Measurements from ENCODE around the gene HEXIM2. TPM values are rescaled to one million over a fixed set of nuclear protein-coding genes. Genes with fewer than 3 reads are reported as not detected.
A peak's percentile ranks its signal among the peaks of the same experiment; 100 is the strongest.

HEXIM2 gene
- total and polyA plus RNA-seq, 2 of the 13 experiments (the other 11 are each of a cell fraction or from before 2014, with no cell fraction given) = 27.1 to 32.4 TPM

DNA sequence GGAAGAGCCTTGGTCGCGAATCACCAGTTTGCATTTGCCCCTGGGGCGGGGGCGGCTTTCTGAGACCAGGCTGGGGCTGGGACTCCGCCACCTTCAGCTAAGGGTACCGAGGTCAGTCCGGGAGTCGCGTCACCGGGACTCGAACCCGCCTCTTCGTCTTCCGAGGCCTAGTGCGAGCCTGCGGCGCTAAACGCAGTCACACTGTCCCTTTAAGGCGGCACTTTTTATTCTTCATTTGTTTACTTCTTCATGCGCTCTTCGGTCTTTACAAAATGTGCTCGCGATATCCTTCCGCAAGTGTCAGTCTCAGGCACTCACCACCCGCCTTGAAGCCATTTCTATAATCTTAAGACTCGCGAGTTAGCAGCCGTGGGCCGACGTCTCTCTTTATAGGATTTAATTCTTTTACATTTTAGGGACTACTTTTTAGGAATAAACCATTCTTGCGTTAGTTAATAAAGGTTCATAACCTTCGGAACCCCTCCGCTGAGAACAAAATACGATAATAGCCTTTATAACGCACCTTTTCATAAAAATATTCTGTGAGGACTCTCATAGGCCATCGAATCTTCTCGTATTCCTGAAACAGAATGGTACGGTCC, 14.0 kb upstream of the HEXIM2 start (continued):
- TF ChIP-seq NCOA1 (CRISPR knock-in tag; IDR thresholded peaks at IDR 0.05) (no peak), HOXA5 (CRISPR knock-in tag; IDR thresholded peaks at IDR 0.05) (peak; percentile 39; the same call in 1 of the 2 replicates), RNF2 (conservative IDR thresholded peaks at IDR 0.05; ENCODE audit: low read depth) (no peak), ZNF710 (CRISPR knock-in tag; IDR thresholded peaks at IDR 0.05; ENCODE audit: borderline replicate concordance) (no peak), ZNF263 (CRISPR knock-in tag; IDR thresholded peaks at IDR 0.05) (no peak), DMAP1 (CRISPR knock-in tag; IDR thresholded peaks at IDR 0.05) (peak; percentile 90), ZNF567 (CRISPR knock-in tag; IDR thresholded peaks at IDR 0.05; ENCODE audit: borderline replicate concordance) (no peak; the same call in 1 of the 2 replicates), ZNF713 (CRISPR knock-in tag; IDR thresholded peaks at IDR 0.05) (no peak), CBX1 (IDR thresholded peaks at IDR 0.05; ENCODE audit: low read depth) (peak; percentile 50), ZNF841 (CRISPR knock-in tag; IDR thresholded peaks at IDR 0.05; ENCODE audit: borderline replicate concordance) (no peak), KDM1A (CRISPR knock-in tag; IDR thresholded peaks at IDR 0.05) (peak; percentile 35), ZNF33A (CRISPR knock-in tag; IDR thresholded peaks at IDR 0.05; ENCODE audit: borderline replicate concordance) (0 out of 2 replicates have a peak, but pooled peaks have one; percentile 46), TEAD3 (CRISPR knock-in tag; optimal IDR thresholded peaks at IDR 0.05; ENCODE audit: borderline replicate concordance) (no peak), ZNF292 (CRISPR knock-in tag; IDR thresholded peaks at IDR 0.05; ENCODE audit: borderline replicate concordance, low read depth) (no peak), ZNF451 (CRISPR knock-in tag; IDR thresholded peaks at IDR 0.05) (peak; percentile 73; the same call in 1 of the 2 replicates), CREB3 (CRISPR knock-in tag; IDR thresholded peaks at IDR 0.05) (peak; percentile 53; the same call in 1 of the 2 replicates), ATM (IDR thresholded peaks at IDR 0.05; ENCODE audit: borderline replicate concordance) (no peak)
- TF ChIP-seq, protein P1, sequence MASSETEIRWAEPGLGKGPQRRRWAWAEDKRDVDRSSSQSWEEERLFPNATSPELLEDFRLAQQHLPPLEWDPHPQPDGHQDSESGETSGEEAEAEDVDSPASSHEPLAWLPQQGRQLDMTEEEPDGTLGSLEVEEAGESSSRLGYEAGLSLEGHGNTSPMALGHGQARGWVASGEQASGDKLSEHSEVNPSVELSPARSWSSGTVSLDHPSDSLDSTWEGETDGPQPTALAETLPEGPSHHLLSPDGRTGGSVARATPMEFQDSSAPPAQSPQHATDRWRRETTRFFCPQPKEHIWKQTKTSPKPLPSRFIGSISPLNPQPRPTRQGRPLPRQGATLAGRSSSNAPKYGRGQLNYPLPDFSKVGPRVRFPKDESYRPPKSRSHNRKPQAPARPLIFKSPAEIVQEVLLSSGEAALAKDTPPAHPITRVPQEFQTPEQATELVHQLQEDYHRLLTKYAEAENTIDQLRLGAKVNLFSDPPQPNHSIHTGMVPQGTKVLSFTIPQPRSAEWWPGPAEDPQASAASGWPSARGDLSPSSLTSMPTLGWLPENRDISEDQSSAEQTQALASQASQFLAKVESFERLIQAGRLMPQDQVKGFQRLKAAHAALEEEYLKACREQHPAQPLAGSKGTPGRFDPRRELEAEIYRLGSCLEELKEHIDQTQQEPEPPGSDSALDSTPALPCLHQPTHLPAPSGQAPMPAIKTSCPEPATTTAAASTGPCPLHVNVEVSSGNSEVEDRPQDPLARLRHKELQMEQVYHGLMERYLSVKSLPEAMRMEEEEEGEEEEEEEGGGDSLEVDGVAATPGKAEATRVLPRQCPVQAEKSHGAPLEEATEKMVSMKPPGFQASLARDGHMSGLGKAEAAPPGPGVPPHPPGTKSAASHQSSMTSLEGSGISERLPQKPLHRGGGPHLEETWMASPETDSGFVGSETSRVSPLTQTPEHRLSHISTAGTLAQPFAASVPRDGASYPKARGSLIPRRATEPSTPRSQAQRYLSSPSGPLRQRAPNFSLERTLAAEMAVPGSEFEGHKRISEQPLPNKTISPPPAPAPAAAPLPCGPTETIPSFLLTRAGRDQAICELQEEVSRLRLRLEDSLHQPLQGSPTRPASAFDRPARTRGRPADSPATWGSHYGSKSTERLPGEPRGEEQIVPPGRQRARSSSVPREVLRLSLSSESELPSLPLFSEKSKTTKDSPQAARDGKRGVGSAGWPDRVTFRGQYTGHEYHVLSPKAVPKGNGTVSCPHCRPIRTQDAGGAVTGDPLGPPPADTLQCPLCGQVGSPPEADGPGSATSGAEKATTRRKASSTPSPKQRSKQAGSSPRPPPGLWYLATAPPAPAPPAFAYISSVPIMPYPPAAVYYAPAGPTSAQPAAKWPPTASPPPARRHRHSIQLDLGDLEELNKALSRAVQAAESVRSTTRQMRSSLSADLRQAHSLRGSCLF (CRISPR knock-in tag; IDR thresholded peaks at IDR 0.05; ENCODE audit: borderline replicate concordance) = 0 out of 2 replicates have a peak, but pooled peaks have one; percentile 66
- TF ChIP-seq, protein P2, sequence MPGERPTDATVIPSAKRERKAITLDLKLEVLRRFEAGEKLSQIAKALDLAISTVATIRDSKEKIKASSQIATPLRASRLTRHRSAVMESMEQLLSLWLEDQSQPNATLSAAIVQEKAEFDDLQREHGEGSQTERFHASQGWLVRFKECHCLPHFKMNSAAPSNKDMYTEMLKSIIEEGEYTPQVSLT (CRISPR knock-in tag; IDR thresholded peaks at IDR 0.05; ENCODE audit: borderline replicate concordance, low read depth) = no peak; the same call in 1 of the 2 replicates
- TF ChIP-seq, protein P3, sequence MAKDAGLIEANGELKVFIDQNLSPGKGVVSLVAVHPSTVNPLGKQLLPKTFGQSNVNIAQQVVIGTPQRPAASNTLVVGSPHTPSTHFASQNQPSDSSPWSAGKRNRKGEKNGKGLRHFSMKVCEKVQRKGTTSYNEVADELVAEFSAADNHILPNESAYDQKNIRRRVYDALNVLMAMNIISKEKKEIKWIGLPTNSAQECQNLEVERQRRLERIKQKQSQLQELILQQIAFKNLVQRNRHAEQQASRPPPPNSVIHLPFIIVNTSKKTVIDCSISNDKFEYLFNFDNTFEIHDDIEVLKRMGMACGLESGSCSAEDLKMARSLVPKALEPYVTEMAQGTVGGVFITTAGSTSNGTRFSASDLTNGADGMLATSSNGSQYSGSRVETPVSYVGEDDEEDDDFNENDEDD (CRISPR knock-in tag; IDR thresholded peaks at IDR 0.05; ENCODE audit: borderline replicate concordance) = peak; percentile 20; the same call in 1 of the 2 replicates
- TF ChIP-seq, protein P4, sequence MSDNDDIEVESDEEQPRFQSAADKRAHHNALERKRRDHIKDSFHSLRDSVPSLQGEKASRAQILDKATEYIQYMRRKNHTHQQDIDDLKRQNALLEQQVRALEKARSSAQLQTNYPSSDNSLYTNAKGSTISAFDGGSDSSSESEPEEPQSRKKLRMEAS (IDR thresholded peaks at IDR 0.05) = peak; percentile 95
